NCI-H82 (cell line): ENCODE measurements around the gene ZNF337.

Source experiments
- DNase-seq: peaks from one replicate; lab custom pipeline; 2025; lab: John Stamatoyannopoulos, UW

ZNF337 gene

DNA sequence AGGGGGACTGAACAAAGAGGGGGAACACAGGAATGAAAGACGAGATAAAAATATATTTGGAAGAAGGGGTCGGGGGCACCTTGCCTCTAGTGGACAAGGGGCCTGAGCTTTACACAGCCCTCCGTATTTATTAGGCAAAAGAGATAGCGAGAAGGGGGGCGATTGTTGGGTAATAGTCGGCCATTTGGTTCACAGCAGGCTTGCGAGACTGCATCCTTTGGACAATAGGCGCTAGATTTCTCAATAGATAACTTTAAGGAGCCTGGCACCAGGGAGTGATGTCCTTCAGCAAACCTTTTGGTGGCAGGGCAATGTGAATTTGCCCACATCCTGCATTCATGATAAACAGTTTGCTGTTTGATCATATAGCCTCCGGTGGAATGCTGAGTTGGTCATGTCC, 69.9 kb downstream of the ZNF337 start:
- DNase-seq = no peak

DNA sequence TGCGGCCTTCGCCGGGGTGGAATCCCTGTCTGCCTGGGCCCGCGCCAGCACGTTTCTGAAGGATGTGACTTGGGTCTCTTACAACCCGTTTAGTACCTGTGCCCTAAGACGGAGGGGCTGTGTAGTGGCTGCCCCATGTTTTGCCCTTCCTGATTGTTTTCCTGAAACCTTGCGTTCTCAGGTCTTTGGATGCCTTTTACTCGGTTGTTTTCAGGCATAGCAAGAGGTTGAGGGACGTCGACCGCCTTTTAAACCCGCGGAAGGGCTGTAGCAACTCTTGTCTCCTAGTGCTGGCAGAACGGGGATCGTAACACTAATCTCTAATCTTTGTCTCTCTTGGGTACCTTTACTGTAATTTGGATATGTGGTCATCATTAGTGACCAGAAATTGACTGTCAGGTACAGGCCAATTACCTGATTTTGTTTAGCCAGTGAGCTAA, 72.1 kb downstream of the ZNF337 start:
- DNase-seq = peak; percentile 71
